ENCODE data around the gene KDM6A. TPM values are rescaled to one million over a fixed set of nuclear protein-coding genes. Genes with fewer than 3 reads are reported as not detected.
"Not testable (repeated sequence)": the region's sequence is repeated elsewhere in the genome, so short reads cannot be mapped to it uniquely, and the experiment has no call there.

KDM6A gene
- total RNA-seq, 1 experiment from 2014 or later = 5.1 TPM

- no peak for DNase-seq (ENCODE audit: low read depth)
- in situ Hi-C loops (cut with HindIII; ENCODE audit: low pct_unique_long_range_greater_than_20kb, low sequenced_read_pairs) = no loop called here
Measured at GRCh38 chrX:44949125-44949524, 76.1 kb downstream of the KDM6A start.

GRCh38 chrX:44950471-44951366 lies 77.7 kb downstream of the KDM6A start:
- DNase-seq (ENCODE audit: low read depth); in situ Hi-C loops (cut with HindIII; ENCODE audit: low pct_unique_long_range_greater_than_20kb, low sequenced_read_pairs): not testable (repeated sequence)

- in situ Hi-C loops (cut with HindIII; ENCODE audit: low pct_unique_long_range_greater_than_20kb, low sequenced_read_pairs) = no loop called here
- no peak for DNase-seq (ENCODE audit: low read depth)
Measured at GRCh38 chrX:44951572-44952067, 78.6 kb downstream of the KDM6A start.

GRCh38 chrX:44952329-44953027 lies 79.5 kb downstream of the KDM6A start:
- in situ Hi-C loops (cut with HindIII; ENCODE audit: low pct_unique_long_range_greater_than_20kb, low sequenced_read_pairs) = no loop called here
- no peak for DNase-seq (ENCODE audit: low read depth)

- no peak for DNase-seq (ENCODE audit: low read depth)
- in situ Hi-C loops (cut with HindIII; ENCODE audit: low pct_unique_long_range_greater_than_20kb, low sequenced_read_pairs) = no loop called here
Measured at GRCh38 chrX:44953734-44954502, 80.9 kb downstream of the KDM6A start.

- no peak for DNase-seq (ENCODE audit: low read depth)
- in situ Hi-C loops (cut with HindIII; ENCODE audit: low pct_unique_long_range_greater_than_20kb, low sequenced_read_pairs) = no loop called here
Measured at GRCh38 chrX:44954562-44954961, 81.6 kb downstream of the KDM6A start.

GRCh38 chrX:44957848-44958247 lies 84.9 kb downstream of the KDM6A start:
- DNase-seq (ENCODE audit: low read depth) = no peak
- in situ Hi-C loops (cut with HindIII; ENCODE audit: low pct_unique_long_range_greater_than_20kb, low sequenced_read_pairs) = no loop called here

GRCh38 chrX:44958480-44958879 lies 85.5 kb downstream of the KDM6A start:
- no peak for DNase-seq (ENCODE audit: low read depth)
- in situ Hi-C loops (cut with HindIII; ENCODE audit: low pct_unique_long_range_greater_than_20kb, low sequenced_read_pairs) = no loop called here

GRCh38 chrX:44961817-44962607 lies 89.0 kb downstream of the KDM6A start:
- no peak for DNase-seq (ENCODE audit: low read depth)
- in situ Hi-C loops (cut with HindIII; ENCODE audit: low pct_unique_long_range_greater_than_20kb, low sequenced_read_pairs) = no loop called here

- in situ Hi-C loops (cut with HindIII; ENCODE audit: low pct_unique_long_range_greater_than_20kb, low sequenced_read_pairs) = no loop called here
- no peak for DNase-seq (ENCODE audit: low read depth)
Measured at GRCh38 chrX:44962944-44963343, 90.0 kb downstream of the KDM6A start.

GRCh38 chrX:44967221-44967620 lies 94.2 kb downstream of the KDM6A start:
- in situ Hi-C loops (cut with HindIII; ENCODE audit: low pct_unique_long_range_greater_than_20kb, low sequenced_read_pairs) = no loop called here
- DNase-seq (ENCODE audit: low read depth) = no peak

- no peak for DNase-seq (ENCODE audit: low read depth)
- in situ Hi-C loops (cut with HindIII; ENCODE audit: low pct_unique_long_range_greater_than_20kb, low sequenced_read_pairs) = no loop called here
Measured at GRCh38 chrX:44970709-44971108, 97.7 kb downstream of the KDM6A start.

GRCh38 chrX:44971674-44972073 lies 98.7 kb downstream of the KDM6A start:
- in situ Hi-C loops (cut with HindIII; ENCODE audit: low pct_unique_long_range_greater_than_20kb, low sequenced_read_pairs) = no loop called here
- no peak for DNase-seq (ENCODE audit: low read depth)

GRCh38 chrX:44972132-44972531 lies 99.1 kb downstream of the KDM6A start:
- in situ Hi-C loops (cut with HindIII; ENCODE audit: low pct_unique_long_range_greater_than_20kb, low sequenced_read_pairs) = no loop called here
- DNase-seq (ENCODE audit: low read depth) = no peak

GRCh38 chrX:44973420-44973932 lies 100.5 kb downstream of the KDM6A start:
- DNase-seq (ENCODE audit: low read depth) = no peak
- in situ Hi-C loops (cut with HindIII; ENCODE audit: low pct_unique_long_range_greater_than_20kb, low sequenced_read_pairs) = no loop called here

- no peak for DNase-seq (ENCODE audit: low read depth)
- in situ Hi-C loops (cut with HindIII; ENCODE audit: low pct_unique_long_range_greater_than_20kb, low sequenced_read_pairs) = no loop called here
Measured at GRCh38 chrX:44974451-44974850, 101.5 kb downstream of the KDM6A start.

- DNase-seq (ENCODE audit: low read depth) = no peak
Measured at GRCh38 chrX:44975666-44976263, 102.8 kb downstream of the KDM6A start.

More at GRCh38 chrX:44975666-44976263, 102.8 kb downstream of the KDM6A start:
- in situ Hi-C loops (cut with HindIII; ENCODE audit: low pct_unique_long_range_greater_than_20kb, low sequenced_read_pairs) = no loop called here
